Right atrium auricular region (tissue), 2 donors: ENCODE measurements around the gene PMIS2. TPM values are rescaled to one million over a fixed set of nuclear protein-coding genes. Genes with fewer than 3 reads are reported as not detected.

ENCODE experiments used
- DNase-seq: peaks from one replicate; pipeline ENCODE4 v3.0.0-alpha.2; 2019; ENCODE audit warnings: low spot score
- H3K27ac ChIP-seq, 2 donors: fragments of 200-600 bp; sonication (generic); 1 replicate in 1 of 2; 2 replicates in 1 of 2; pipeline ENCODE4 v1.5.1; 2016 to 2019
- H3K27me3 ChIP-seq, 2 donors: fragments of 200-600 bp; sonication (generic); one replicate each; pipeline versions ENCODE4 v1.5.1 to v1.6.0; 2017 to 2019
- H3K36me3 ChIP-seq: fragments of 200-600 bp; sonication (generic); one replicate; pipeline ENCODE4 v1.5.1; 2016
- H3K4me1 ChIP-seq, 2 donors: fragments of 200-600 bp; sonication (generic); one replicate each; pipeline versions ENCODE4 v1.5.1 to v1.6.0; 2017 to 2019
- H3K4me3 ChIP-seq, 2 donors: fragments of 200-600 bp; sonication (generic); 1 replicate in 1 of 2; 2 replicates in 1 of 2; pipeline ENCODE4 v1.5.1; 2017 to 2019; ENCODE audit warnings: mild to moderate bottlenecking in 1 of 2, moderate library complexity in 1 of 2
- H3K9me3 ChIP-seq, 2 donors: fragments of 200-600 bp; sonication (generic); one replicate each; pipeline ENCODE4 v1.5.1; 2019
- total RNA-seq, 2 donors: library from RNA; depleted of rRNA; stranded (reverse); fragments of >200 nt; gene quantifications; one replicate each; pipeline ENCODE4 v1.1.0, GENCODE V29; 2016
- TF ChIP-seq, protein P1 (sequence below), 2 donors: fragments of 200-600 bp; sonication (generic); IDR thresholded peaks; one replicate each; pipeline ENCODE4 v1.5.1; 2019; ENCODE audit warnings: antibody characterized with exemption in 2 of 2

The PMIS2 gene
- total RNA-seq, 2 donors from 2014 or later, result not detected

GRCh38 chr19:35543280-35544109 lies 42.5 kb upstream of the PMIS2 start:
- H3K27me3 ChIP-seq, result no peaks in the 10 kb centered on the region
- TF ChIP-seq, protein P1, sequence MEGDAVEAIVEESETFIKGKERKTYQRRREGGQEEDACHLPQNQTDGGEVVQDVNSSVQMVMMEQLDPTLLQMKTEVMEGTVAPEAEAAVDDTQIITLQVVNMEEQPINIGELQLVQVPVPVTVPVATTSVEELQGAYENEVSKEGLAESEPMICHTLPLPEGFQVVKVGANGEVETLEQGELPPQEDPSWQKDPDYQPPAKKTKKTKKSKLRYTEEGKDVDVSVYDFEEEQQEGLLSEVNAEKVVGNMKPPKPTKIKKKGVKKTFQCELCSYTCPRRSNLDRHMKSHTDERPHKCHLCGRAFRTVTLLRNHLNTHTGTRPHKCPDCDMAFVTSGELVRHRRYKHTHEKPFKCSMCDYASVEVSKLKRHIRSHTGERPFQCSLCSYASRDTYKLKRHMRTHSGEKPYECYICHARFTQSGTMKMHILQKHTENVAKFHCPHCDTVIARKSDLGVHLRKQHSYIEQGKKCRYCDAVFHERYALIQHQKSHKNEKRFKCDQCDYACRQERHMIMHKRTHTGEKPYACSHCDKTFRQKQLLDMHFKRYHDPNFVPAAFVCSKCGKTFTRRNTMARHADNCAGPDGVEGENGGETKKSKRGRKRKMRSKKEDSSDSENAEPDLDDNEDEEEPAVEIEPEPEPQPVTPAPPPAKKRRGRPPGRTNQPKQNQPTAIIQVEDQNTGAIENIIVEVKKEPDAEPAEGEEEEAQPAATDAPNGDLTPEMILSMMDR (IDR thresholded peaks at IDR 0.05), result no peak
- no peak overlapping the region for H3K27ac ChIP-seq
- H3K9me3 ChIP-seq, result no peaks in the 10 kb centered on the region
- no peaks in the 10 kb centered on the region for H3K36me3 ChIP-seq
- peaks cover 0 to 22% of the 10 kb centered on the region in 2 donors for H3K4me1 ChIP-seq
- no peak overlapping the region for H3K4me3 ChIP-seq
- no peak for DNase-seq

- Histone ChIP-seq H3K4me1 (peaks cover 0 to 22% of the 10 kb centered on the region in 2 donors), H3K27ac (peak overlapping the region in 1 of 2 donors; percentile 89), H3K4me3 (peak overlapping the region; percentile 86 to 88), H3K9me3 (no peaks in the 10 kb centered on the region), H3K36me3 (no peaks in the 10 kb centered on the region), H3K27me3 (no peaks in the 10 kb centered on the region)
- no peak for DNase-seq
- TF ChIP-seq, protein P1 (IDR thresholded peaks at IDR 0.05), result no peak
These were observed 41.7 kb upstream of the PMIS2 start for GRCh38 chr19:35544110-35544802.

DNA sequence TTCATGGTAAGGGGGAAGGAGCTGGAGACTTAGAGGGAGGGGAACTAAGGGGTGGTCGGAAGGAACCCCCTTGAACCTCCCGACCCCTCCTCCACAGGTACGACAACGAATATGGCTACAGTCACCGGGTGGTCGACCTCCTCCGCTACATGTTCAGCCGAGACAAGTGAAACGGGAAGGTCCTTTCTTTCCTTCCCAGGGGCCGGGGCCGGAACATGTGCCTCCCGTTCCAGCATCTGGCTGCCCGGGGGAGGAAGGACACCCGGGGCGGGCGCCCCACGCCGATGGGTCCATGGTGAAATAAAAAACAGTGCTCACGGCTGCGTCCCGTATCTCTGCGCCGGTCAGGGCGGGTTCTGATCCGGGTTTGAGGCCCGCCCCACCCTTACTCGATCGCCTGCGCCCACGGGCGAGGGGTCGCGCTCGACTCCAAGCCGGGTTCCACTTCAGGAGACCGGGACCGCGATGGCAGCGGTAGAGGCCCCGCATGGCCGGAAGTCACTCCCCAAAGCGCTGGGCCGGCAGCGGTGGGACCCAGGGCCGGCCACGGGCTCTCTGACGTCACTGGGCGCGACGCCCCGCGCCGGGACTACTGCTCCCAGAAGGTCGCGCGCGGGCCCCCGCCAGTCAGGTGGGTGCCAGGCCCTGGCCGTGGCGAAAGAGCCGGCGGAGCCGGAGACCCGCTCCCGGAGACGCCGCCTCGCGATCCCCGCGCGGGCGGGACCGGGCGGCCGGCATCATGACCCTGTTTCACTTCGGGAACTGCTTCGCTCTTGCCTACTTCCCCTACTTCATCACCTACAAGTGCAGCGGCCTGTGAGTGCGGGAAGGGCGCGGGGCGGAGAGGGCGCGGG lies 40.7 kb upstream of the PMIS2 start, which contains the start of gene TMEM147:
Gene TMEM147 (plus strand): TSS at position 626 of the 854 bp plus-strand sequence. CDS start 114 bp downstream, at position 740.
- peaks cover 0 to 22% of the 10 kb centered on the region in 2 donors for H3K4me1 ChIP-seq
- H3K9me3 ChIP-seq, result no peaks in the 10 kb centered on the region
- H3K36me3 ChIP-seq, result no peaks in the 10 kb centered on the region
- H3K4me3 ChIP-seq, result peak within 1 kb of the TSS; percentile 86 to 88
- H3K27ac ChIP-seq, result peak within 1 kb of the TSS; percentile 86 to 89
- peak; percentile 92 for DNase-seq
- no peaks in the 10 kb centered on the region for H3K27me3 ChIP-seq
- TF ChIP-seq, protein P1 (IDR thresholded peaks at IDR 0.05), result peak in 1 of 2 donors; percentile 15

DNA sequence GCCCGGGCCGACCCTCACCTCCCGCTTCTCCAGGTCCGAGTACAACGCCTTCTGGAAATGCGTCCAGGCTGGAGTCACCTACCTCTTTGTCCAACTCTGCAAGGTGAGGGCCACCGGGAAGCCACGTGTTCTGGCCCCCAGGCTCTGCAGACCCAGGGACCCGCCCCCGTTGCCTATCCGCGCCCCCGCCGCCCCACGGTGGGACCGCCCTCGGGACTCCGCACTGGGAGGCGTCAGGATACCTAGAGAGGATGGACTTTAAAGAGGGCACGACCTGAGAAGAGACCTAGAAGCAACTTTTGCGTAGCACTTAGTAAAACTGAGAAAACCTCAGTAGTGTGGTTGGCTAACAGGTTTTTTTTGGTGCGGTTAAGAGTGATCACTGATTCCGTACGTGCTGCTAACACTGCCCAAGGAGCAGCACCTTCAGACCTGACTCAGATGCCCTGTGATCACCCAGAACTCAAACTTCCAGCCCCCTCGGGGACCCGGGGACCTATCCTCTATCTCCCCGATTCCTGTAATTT lies 40.1 kb upstream of the PMIS2 start:
- H3K9me3 ChIP-seq, result no peaks in the 10 kb centered on the region
- no peak for DNase-seq
- peak overlapping the region; percentile 86 to 88 for H3K4me3 ChIP-seq
- peak overlapping the region; percentile 86 to 89 for H3K27ac ChIP-seq
- H3K27me3 ChIP-seq, result no peaks in the 10 kb centered on the region
- TF ChIP-seq, protein P1 (IDR thresholded peaks at IDR 0.05), result no peak
- H3K36me3 ChIP-seq, result no peaks in the 10 kb centered on the region
- peaks cover 0 to 22% of the 10 kb centered on the region in 2 donors for H3K4me1 ChIP-seq

GRCh38 chr19:35546532-35546931 lies 39.4 kb upstream of the PMIS2 start:
- no peak for DNase-seq
- peak overlapping the region in 1 of 2 donors; percentile 88 for H3K4me3 ChIP-seq
- no peaks in the 10 kb centered on the region for H3K9me3 ChIP-seq
- H3K27ac ChIP-seq, result no peak overlapping the region
- H3K27me3 ChIP-seq, result no peaks in the 10 kb centered on the region
- H3K36me3 ChIP-seq, result no peaks in the 10 kb centered on the region
- peaks cover 0 to 22% of the 10 kb centered on the region in 2 donors for H3K4me1 ChIP-seq
- TF ChIP-seq, protein P1 (IDR thresholded peaks at IDR 0.05), result no peak
